ENCODE measurements around the gene MCRIP2. TPM values are rescaled to one million over a fixed set of nuclear protein-coding genes. Genes with fewer than 3 reads are reported as not detected.

The MCRIP2 gene
- total RNA-seq, 2 experiments from 2014 or later: 17.3 to 20.2 TPM

DNA sequence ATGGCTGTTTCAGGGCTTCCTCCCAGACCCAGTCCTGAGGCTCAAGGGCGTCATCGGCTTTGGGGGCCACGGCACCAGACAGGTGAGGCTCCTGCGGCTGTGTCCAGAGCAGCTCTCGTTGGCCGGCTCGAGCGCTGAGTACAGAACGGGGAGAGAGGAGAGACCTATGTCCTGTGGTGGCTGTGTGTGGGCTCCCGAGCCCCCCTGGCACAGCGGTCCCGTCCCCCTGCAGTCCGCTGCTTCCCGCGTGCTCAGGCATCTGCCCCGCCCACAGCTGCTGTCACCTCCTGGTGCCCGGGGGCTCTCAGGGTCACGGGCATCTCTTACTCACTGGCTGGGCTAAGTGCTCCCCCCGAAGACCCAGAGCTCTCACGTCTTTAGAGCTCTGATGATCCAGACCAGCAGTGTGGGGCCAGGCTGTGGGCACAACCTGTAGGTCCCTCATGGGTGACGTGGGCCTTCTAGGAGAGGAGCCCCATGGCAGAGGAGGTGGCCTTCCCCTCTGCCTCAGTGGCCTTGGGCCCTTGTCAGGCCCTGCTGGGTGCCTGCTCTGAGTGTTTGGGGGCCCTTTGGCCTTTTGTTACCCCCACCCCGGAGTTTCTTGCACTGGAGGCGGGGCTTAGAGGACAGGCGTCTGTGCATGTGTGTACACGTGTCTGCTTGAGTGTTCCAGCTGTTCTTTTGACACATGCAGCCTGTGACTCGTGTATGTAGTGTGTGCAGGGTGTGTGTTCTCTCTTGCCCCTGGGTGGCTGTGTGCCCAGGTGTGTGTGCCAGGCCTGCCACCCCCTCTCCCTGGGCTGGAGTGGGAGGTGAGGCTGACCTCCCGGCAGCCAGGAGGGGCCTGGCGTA, 11.1 kb downstream of the MCRIP2 start:
- CTCF ChIA-PET: no interaction called here
- POLR2A ChIA-PET: no interaction called here
- H3K36me3 Mint-ChIP-seq (ENCODE audit: low read depth): no peaks in the 10 kb centered on the region
- H3K9me3 Mint-ChIP-seq: no peaks in the 10 kb centered on the region
- no peak overlapping the region for H3K4me3 Mint-ChIP-seq
- H3K4me1 Mint-ChIP-seq: peaks cover 13% of the 10 kb centered on the region
- no peak overlapping the region for H3K27ac Mint-ChIP-seq
- DNase-seq: no peak
- H3K27me3 Mint-ChIP-seq: no peaks in the 10 kb centered on the region

DNA sequence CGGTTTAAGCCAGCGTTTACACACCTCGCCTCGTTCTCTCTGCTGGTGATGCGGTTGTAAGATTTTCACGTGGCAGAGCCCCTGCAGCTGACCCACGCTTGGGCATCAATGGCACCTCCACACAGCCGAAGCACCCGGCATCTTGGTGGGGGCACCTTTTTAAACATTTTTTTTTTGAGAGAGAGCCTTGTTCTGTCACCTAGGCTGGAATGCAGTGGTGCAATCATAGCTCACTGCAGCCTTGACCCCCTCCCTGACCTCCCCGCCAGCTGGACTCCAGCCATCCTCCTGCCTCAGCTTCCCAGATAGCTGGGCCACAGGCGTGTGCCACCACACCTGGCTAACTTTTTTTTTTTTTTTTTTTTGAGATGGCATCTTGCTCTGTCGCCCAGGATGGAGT, 12.4 kb downstream of the MCRIP2 start:
- no peak overlapping the region for H3K4me3 Mint-ChIP-seq
- H3K27ac Mint-ChIP-seq: no peak overlapping the region
- H3K36me3 Mint-ChIP-seq (ENCODE audit: low read depth): no peaks in the 10 kb centered on the region
- CTCF ChIA-PET: interaction anchor here (0.6 to 1.6 kb wide), 2 partner anchors 22 to 55 kb away, joined by 3 to 6 read pairs; no protein-coding TSS in a partner anchor
- H3K4me1 Mint-ChIP-seq: peaks cover 4% of the 10 kb centered on the region
- no peak for DNase-seq
- POLR2A ChIA-PET: no interaction called here
- H3K27me3 Mint-ChIP-seq: no peaks in the 10 kb centered on the region
- no peaks in the 10 kb centered on the region for H3K9me3 Mint-ChIP-seq

DNA sequence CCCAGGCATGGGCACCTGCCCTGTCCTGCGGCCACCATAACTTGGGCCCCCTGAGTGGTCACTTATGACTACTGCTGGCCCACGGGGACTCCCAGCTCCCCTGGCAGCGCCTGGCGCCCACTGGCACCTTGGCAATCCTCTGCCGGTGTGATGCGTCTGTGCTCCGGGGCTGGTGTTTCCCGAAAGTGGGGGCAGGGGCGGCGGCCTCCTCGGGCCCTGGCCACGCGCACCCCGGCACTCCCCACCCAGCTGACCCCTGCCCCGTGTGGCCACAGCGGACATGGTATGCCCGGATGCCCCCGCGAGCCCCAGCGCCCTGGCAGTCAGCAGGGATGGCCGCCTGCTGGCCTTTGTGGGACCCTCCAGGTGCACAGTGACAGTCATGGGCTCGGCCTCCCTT, 15.9 kb downstream of the MCRIP2 start:
- no peak for DNase-seq
- no peaks in the 10 kb centered on the region for H3K36me3 Mint-ChIP-seq (ENCODE audit: low read depth)
- ChIA-PET CTCF (interaction anchor here (0.6 to 1.6 kb wide), 3 partner anchors 11 to 413 kb away, joined by 3 to 4 read pairs (median 3); partner anchors contain the start of gene RHOT2), POLR2A (no interaction called here)
- H3K27me3 Mint-ChIP-seq: no peaks in the 10 kb centered on the region
- H3K4me1 Mint-ChIP-seq: peaks cover 5% of the 10 kb centered on the region
- no peak overlapping the region for H3K27ac Mint-ChIP-seq
- H3K9me3 Mint-ChIP-seq: no peaks in the 10 kb centered on the region
- no peak overlapping the region for H3K4me3 Mint-ChIP-seq

DNA sequence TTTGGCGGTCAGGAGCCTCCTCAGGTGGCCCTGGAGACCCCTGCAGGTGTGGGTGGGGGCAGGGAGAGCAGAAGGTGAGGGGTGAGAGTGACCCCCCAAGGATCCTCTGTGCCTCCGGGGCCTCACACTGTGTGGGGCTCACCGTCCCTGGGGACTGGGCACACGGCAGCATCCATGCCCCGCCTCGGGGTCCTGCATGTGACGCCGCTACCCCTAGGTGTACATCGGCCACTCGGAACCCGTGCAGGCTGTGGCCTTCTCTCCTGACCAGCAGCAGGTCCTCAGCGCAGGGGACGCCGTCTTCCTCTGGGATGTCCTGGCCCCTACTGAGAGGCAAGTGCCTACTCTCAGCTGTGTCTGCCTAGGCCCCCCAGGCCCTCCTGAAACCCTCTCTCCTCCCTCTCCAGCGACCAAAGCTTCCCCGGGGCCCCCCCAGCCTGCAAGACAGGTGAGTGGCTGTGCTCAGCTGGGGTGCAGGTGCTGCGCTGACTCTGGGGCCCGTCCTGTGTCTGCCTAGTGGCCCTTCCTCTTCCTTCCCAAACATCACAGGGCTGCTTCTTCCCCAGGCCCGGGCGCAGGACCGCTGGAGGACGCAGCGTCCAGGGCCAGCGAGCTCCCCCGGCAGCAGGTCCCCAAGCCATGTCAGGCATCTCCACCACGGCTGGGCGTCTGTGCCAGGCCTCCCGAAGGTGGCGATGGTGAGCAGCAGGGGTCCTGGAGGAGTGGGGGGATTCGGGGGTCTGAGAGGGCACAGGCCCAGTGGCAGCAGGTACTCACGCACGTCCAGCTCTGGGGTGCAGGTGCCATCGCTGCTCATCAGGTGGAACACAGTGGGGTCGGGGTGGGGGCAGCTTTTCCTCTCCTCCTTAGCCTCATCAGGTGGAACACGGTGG, 17.3 kb downstream of the MCRIP2 start:
- no peaks in the 10 kb centered on the region for H3K9me3 Mint-ChIP-seq
- no peak overlapping the region for H3K4me3 Mint-ChIP-seq
- POLR2A ChIA-PET: no interaction called here
- no peak for DNase-seq
- no peaks in the 10 kb centered on the region for H3K27me3 Mint-ChIP-seq
- peaks cover 5% of the 10 kb centered on the region for H3K4me1 Mint-ChIP-seq
- H3K36me3 Mint-ChIP-seq (ENCODE audit: low read depth): no peaks in the 10 kb centered on the region
- no peak overlapping the region for H3K27ac Mint-ChIP-seq
- CTCF ChIA-PET: interaction anchor here (1.0 kb wide), 1 partner anchor 11 kb away, joined by 4 read pairs; no protein-coding TSS in a partner anchor

DNA sequence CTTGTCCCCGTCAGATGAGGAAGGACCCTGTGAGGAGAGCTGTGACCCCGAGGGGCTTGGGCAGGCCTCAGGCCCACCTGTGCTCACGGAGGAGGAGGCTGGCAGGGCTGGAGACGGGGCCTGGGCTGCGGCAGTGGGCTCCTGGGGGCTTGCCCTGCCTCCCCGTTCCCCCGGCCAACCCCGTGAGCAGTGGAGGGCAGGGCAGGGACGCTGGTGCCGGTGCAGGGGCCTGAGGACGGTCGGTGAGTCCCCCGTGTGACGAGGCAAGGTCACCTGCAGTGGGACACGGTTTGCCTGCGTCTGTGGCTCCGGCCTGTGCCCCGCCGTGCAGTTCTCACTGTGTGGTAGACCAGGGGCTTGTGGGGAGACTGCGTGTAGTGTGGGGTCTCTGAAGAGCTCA, 18.0 kb downstream of the MCRIP2 start:
- Mint-ChIP-seq H3K4me3 (no peak overlapping the region), H3K9me3 (no peaks in the 10 kb centered on the region), H3K27ac (no peak overlapping the region), H3K27me3 (no peaks in the 10 kb centered on the region), H3K4me1 (peaks cover 5% of the 10 kb centered on the region), H3K36me3 (ENCODE audit: low read depth) (no peaks in the 10 kb centered on the region)
- POLR2A ChIA-PET: no interaction called here
- CTCF ChIA-PET: interaction anchor here (0.9 to 1.0 kb wide), 2 partner anchors 11 to 68 kb away, joined by 4 to 5 read pairs; no protein-coding TSS in a partner anchor
- no peak for DNase-seq

DNA sequence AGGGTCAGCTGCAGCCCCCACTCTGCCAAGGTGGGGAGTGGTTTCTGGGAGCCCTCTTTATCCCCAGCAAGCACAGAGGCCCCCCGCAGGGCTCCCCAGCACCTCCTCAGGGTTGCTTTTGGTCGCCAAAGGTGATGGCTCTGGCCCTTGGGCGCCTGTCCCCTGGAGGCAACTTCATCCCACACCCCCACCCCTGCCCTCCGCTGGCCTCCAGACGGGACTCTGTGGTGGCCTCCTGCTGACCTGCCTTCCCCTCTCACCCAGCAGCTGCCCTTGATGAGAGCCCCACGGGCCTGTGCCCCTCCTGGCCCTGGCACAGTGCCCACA, 18.5 kb downstream of the MCRIP2 start:
- no peak overlapping the region for H3K4me3 Mint-ChIP-seq
- POLR2A ChIA-PET: no interaction called here
- no peak overlapping the region for H3K27ac Mint-ChIP-seq

DNA sequence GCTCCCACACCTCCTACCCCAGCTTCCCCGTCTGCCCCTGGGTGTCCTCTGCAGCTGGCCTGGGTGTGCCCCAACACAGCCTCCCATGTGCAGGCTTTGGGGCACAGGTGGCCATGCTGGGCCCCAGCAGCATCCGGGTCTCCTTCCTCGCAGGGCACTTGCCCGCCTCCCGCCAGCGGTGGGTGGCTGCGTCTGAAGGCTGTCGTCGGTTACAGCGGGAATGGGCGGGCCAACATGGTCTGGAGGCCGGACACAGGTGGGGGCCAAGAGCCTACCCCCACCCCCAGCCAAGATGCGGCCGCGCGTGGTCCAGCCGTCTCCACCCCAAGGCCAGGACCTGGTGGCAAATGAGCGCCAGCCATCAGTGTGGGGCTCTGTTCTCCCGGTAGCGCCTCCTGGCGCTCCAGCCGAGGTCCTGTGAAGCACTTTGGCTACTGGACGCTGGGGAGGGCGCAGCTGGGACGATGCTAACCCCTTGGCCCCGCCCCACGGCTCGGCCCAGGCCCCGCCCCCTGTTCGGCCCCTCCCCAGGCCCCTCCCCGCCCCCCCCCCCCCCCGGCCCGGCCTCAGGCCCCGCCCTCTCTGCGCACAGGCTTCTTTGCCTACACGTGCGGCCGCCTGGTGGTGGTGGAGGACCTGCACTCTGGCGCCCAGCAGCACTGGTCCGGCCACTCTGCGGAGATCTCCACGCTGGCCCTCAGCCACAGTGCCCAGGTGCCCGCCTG, 19.0 kb downstream of the MCRIP2 start:
- DNase-seq: peak; percentile 77
- CTCF ChIA-PET: interaction anchor here (0.9 to 1.2 kb wide), 2 partner anchors 13 to 69 kb away, joined by 3 to 5 read pairs; no protein-coding TSS in a partner anchor
- no peaks in the 10 kb centered on the region for H3K27me3 Mint-ChIP-seq
- H3K27ac Mint-ChIP-seq: peak overlapping the region; percentile 54
- no peak overlapping the region for H3K4me3 Mint-ChIP-seq
- peaks cover 5% of the 10 kb centered on the region for H3K4me1 Mint-ChIP-seq
- H3K9me3 Mint-ChIP-seq: no peaks in the 10 kb centered on the region
- POLR2A ChIA-PET: no interaction called here
- no peaks in the 10 kb centered on the region for H3K36me3 Mint-ChIP-seq (ENCODE audit: low read depth)

More for the DNA sequence above, 18.5 kb downstream of the MCRIP2 start:
- no peak for DNase-seq
- Mint-ChIP-seq H3K4me1 (peaks cover 5% of the 10 kb centered on the region), H3K36me3 (ENCODE audit: low read depth) (no peaks in the 10 kb centered on the region), H3K27me3 (no peaks in the 10 kb centered on the region), H3K9me3 (no peaks in the 10 kb centered on the region)
- CTCF ChIA-PET: interaction anchor here (0.9 kb wide), 1 partner anchor 68 kb away, joined by 5 read pairs; no protein-coding TSS in a partner anchor

DNA sequence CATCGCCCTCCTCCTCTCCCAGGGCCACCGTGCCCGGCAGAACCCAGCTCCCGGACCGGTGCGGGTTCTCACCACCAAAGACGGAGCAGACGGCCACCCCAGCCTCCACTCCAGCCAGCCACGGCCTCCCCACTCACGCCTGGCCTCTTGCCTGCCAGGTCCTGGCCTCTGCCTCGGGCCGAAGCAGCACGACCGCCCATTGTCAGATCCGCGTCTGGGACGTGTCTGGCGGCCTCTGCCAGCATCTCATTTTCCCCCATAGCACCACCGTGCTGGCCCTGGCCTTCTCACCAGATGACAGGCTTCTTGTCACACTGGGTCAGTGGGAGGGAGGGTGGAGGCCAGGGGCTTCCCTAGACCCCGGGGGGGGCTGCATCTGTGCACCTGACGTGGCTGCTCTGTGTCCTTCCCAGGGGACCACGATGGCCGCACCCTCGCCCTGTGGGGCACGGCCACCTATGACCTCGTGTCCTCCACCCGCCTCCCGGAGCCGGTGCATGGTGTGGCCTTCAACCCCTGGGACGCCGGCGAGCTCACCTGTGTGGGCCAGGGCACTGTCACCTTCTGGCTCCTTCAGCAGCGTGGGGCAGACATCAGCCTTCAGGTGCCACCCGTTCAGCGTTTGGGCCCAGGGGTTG, 19.7 kb downstream of the MCRIP2 start:
- H3K9me3 Mint-ChIP-seq: no peaks in the 10 kb centered on the region
- H3K27ac Mint-ChIP-seq: peak overlapping the region; percentile 54
- H3K27me3 Mint-ChIP-seq: no peaks in the 10 kb centered on the region
- ChIA-PET CTCF (interaction anchor here (0.7 to 1.2 kb wide), 2 partner anchors 13 to 19 kb away, joined by 3 read pairs; no protein-coding TSS in a partner anchor), POLR2A (no interaction called here)
- DNase-seq: no peak
- peaks cover 5% of the 10 kb centered on the region for H3K4me1 Mint-ChIP-seq
- H3K4me3 Mint-ChIP-seq: no peak overlapping the region
- H3K36me3 Mint-ChIP-seq (ENCODE audit: low read depth): no peaks in the 10 kb centered on the region

DNA sequence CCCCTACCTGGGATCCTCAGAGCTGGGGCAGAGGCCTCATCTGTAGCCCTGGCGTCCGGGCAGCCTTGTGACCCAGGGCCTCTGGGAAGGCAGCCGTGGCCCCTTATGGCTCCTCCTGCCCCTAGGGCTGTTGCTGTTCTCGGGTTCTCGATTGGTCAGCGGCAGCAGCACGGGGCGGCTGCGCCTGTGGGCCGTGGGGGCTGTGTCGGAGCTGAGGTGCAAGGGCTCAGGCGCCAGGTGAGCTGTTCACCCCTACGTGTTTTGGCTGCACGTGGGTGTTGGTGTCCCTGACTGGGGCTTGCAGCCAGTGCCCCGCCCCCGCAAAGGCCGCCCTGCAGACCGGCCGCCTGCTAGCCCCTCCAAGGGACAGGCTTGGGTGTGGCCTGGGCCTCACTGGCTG, 20.5 kb downstream of the MCRIP2 start:
- Mint-ChIP-seq H3K4me1 (peaks cover 5% of the 10 kb centered on the region), H3K27ac (no peak overlapping the region), H3K9me3 (no peaks in the 10 kb centered on the region), H3K4me3 (no peak overlapping the region), H3K27me3 (no peaks in the 10 kb centered on the region), H3K36me3 (ENCODE audit: low read depth) (no peaks in the 10 kb centered on the region)
- CTCF ChIA-PET: interaction anchor here (0.7 to 1.0 kb wide), 2 partner anchors 14 to 19 kb away, joined by 3 read pairs; no protein-coding TSS in a partner anchor
- POLR2A ChIA-PET: no interaction called here
- DNase-seq: no peak

DNA sequence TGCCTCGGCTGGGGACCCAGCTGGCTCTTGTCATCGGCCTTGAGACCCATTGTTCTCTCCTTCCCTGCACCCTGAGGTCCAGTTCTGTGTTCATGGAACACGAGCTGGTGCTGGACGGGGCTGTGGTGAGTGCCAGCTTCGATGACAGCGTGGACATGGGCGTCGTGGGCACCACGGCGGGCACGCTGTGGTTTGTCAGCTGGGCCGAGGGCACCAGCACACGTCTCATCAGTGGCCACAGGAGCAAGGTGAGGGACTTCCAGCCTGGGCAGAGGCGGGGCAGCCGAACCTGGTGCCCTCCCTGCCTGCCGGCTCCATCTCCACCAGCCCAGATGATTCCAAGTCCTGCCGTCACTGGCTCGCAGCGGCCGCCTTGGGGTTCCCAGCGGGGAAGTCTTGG, 21.0 kb downstream of the MCRIP2 start:
- Mint-ChIP-seq H3K9me3 (no peaks in the 10 kb centered on the region), H3K4me1 (peaks cover 7% of the 10 kb centered on the region), H3K4me3 (no peak overlapping the region), H3K27ac (no peak overlapping the region), H3K27me3 (no peaks in the 10 kb centered on the region), H3K36me3 (ENCODE audit: low read depth) (no peaks in the 10 kb centered on the region)
- CTCF ChIA-PET: interaction anchor here (1.0 kb wide), 1 partner anchor 14 kb away, joined by 3 read pairs; no protein-coding TSS in a partner anchor
- POLR2A ChIA-PET: no interaction called here
- no peak for DNase-seq

DNA sequence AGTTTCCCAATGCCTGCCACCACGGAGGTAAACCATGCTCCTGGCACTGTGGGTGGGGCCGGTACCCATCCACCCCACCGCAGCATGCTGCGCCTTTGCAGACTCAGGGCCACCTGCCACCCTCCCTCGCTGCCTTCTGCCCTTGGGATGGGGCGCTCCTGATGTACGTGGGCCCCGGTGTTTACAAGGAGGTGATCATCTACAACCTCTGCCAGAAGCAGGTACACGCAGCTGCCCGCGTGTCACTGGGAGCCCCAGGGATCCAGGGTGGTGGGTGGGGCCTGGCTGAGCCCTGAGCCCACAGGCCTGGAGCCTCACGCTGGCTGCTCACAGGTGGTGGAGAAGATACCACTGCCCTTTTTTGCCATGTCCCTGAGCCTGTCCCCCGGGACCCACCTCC, 24.9 kb downstream of the MCRIP2 start:
- no peak for DNase-seq
- H3K9me3 Mint-ChIP-seq: no peaks in the 10 kb centered on the region
- H3K27ac Mint-ChIP-seq: no peak overlapping the region
- no peaks in the 10 kb centered on the region for H3K27me3 Mint-ChIP-seq
- H3K4me1 Mint-ChIP-seq: peaks cover 6% of the 10 kb centered on the region
- peaks cover 2% of the 10 kb centered on the region for H3K36me3 Mint-ChIP-seq (ENCODE audit: low read depth)
- POLR2A ChIA-PET: no interaction called here
- CTCF ChIA-PET: interaction anchor here (1.2 to 2.9 kb wide), 4 partner anchors 15 to 46 kb away, joined by 4 to 13 read pairs (median 8); partner anchors contain the start of genes STUB1 and WDR90
- no peak overlapping the region for H3K4me3 Mint-ChIP-seq

Data from activated CD4-positive, alpha-beta T cell treated with anti-CD3 and anti-CD28 coated beads, Interleukin-2, amount 10 ng/mL, durations not matched to agents 7 days and 5 days (primary cell).